Natural killer cell (primary cell): Measurements from ENCODE around the gene COL4A1. TPM values are rescaled to one million over a fixed set of nuclear protein-coding genes. Genes with fewer than 3 reads are reported as not detected.

Experiments used
- ATAC-seq, 3 donors: fragments of 150-1000 bp in 2 of 3; fragments of 200-7000 bp in 1 of 3; cut with Tn5 transposase; 1 replicate in 1 of 3; 2 replicates in 2 of 3; pipeline ENCODE4 v1.10.0; 2021; ENCODE audit warnings: mild to moderate bottlenecking in 2 of 3, moderate library complexity in 2 of 3
- DNase-seq, 2 donors: peaks; one replicate each; pipeline versions ENCODE4 v3.0.0 to v3.0.0-alpha.2; 2013 to 2021; ENCODE audit warnings: mixed read lengths in 1 of 2
- H3K27ac ChIP-seq: one replicate; pipeline ENCODE4 v1.5.1; 2013; ENCODE audit warnings: mild to moderate bottlenecking, low read length
- H3K27me3 ChIP-seq: one replicate; pipeline ENCODE4 v1.6.1; 2013; ENCODE audit warnings: low read length; ENCODE audit not compliant: control insufficient read depth, insufficient read depth
- H3K36me3 ChIP-seq: one replicate; pipeline ENCODE4 v1.6.1; 2013; ENCODE audit warnings: low read length; ENCODE audit not compliant: control insufficient read depth, insufficient read depth
- H3K4me1 ChIP-seq: one replicate; pipeline ENCODE4 v1.6.1; 2013; ENCODE audit warnings: low read length; ENCODE audit not compliant: control insufficient read depth, insufficient read depth
- H3K4me3 ChIP-seq: one replicate; pipeline ENCODE4 v1.5.1; 2013; ENCODE audit warnings: low read length
- H3K9me3 ChIP-seq: one replicate; pipeline ENCODE4 v1.6.1; 2013; ENCODE audit warnings: low read length; ENCODE audit not compliant: control insufficient read depth, insufficient read depth
- H3K27ac Mint-ChIP-seq, 2 donors: one replicate each; pipeline ENCODE4 v1.8.0; 2022; ENCODE audit warnings: mild to moderate bottlenecking in 2 of 2, mixed read lengths in 2 of 2, moderate library complexity in 1 of 2
- H3K27me3 Mint-ChIP-seq, 2 donors: one replicate each; pipeline ENCODE4 v1.8.0; 2022; ENCODE audit warnings: low read depth in 2 of 2, mixed read lengths in 2 of 2
- H3K36me3 Mint-ChIP-seq: one replicate; pipeline ENCODE4 v1.8.0; 2022; ENCODE audit warnings: mixed read lengths
- H3K4me1 Mint-ChIP-seq, 2 donors: one replicate each; pipeline ENCODE4 v1.8.0; 2022; ENCODE audit warnings: mixed read lengths in 2 of 2
- H3K4me3 Mint-ChIP-seq: one replicate; pipeline ENCODE4 v1.8.0; 2022; ENCODE audit warnings: mild to moderate bottlenecking, moderate library complexity, mixed read lengths
- H3K9me3 Mint-ChIP-seq, 2 donors: one replicate each; pipeline ENCODE4 v1.8.0; 2022; ENCODE audit warnings: mixed read lengths in 2 of 2
- CTCF ChIP-seq: fragments of 200-600 bp; IDR thresholded peaks from one replicate; pipeline ENCODE4 v1.8.0; 2022; ENCODE audit warnings: antibody characterized with exemption
- WGBS: methylation state at CpG from one replicate; pipeline ENCODE4 v1.1.7; 2013; ENCODE audit warnings: missing lambda C conversion rate; ENCODE audit not compliant: insufficient coverage; 5-methylcytosine and 5-hydroxymethylcytosine counted together
- intact Hi-C: fragments of 100-400 bp; cut with micrococcal nuclease; formaldehyde crosslinking; loops from one replicate; pipeline ENCODE4 v1.14.2; 2022
- total RNA-seq, 4 donors: library from RNA; stranded (reverse); fragments of 120-200 nt in 1 of 4; gene quantifications; one replicate each; pipeline versions ENCODE4 v1.2.3 to v1.2.4, GENCODE V29; 2013 to 2022

The COL4A1 gene
- total RNA-seq, 3 donors from 2014 or later (not counting 1 experiment from before 2014, with no cell fraction given), result not detected

GRCh38 chr13:110354123-110354627 is 47.2 kb upstream of the COL4A1 start:
- Mint-ChIP-seq H3K4me3 (no peak overlapping the region), H3K27ac (no peak overlapping the region), H3K27me3 (peaks cover 0 to 16% of the 10 kb centered on the region in 2 donors), H3K9me3 (no peaks in the 10 kb centered on the region), H3K36me3 (no peaks in the 10 kb centered on the region), H3K4me1 (no peaks in the 10 kb centered on the region)
- TF ChIP-seq CTCF, result no peak
- H3K27me3 ChIP-seq, result no peaks in the 10 kb centered on the region
- H3K4me1 ChIP-seq, result no peaks in the 10 kb centered on the region
- intact Hi-C loops, result no loop called here
- no peaks in the 10 kb centered on the region for H3K9me3 ChIP-seq
- no peak for DNase-seq
- 95% methylated on average over 4 of the region's 6 CpGs for WGBS
- no peak overlapping the region for H3K27ac ChIP-seq
- no peak overlapping the region for H3K4me3 ChIP-seq
- H3K36me3 ChIP-seq, result no peaks in the 10 kb centered on the region
- ATAC-seq, result no peak

GRCh38 chr13:110353339-110353977 is 46.5 kb upstream of the COL4A1 start:
- Histone ChIP-seq H3K36me3 (no peaks in the 10 kb centered on the region), H3K4me3 (no peak overlapping the region), H3K4me1 (no peaks in the 10 kb centered on the region), H3K9me3 (no peaks in the 10 kb centered on the region), H3K27me3 (no peaks in the 10 kb centered on the region), H3K27ac (no peak overlapping the region)
- intact Hi-C loops, result no loop called here
- no peaks in the 10 kb centered on the region for H3K4me1 Mint-ChIP-seq
- no peaks in the 10 kb centered on the region for H3K9me3 Mint-ChIP-seq
- TF ChIP-seq CTCF, result no peak
- H3K27ac Mint-ChIP-seq, result no peak overlapping the region
- no peaks in the 10 kb centered on the region for H3K36me3 Mint-ChIP-seq
- H3K27me3 Mint-ChIP-seq, result peaks cover 0 to 19% of the 10 kb centered on the region in 2 donors
- H3K4me3 Mint-ChIP-seq, result no peak overlapping the region
- DNase-seq (no peak), ATAC-seq (no peak)
- 92% methylated on average over 11 of the region's 13 CpGs for WGBS

- Histone ChIP-seq H3K27ac (no peak overlapping the region), H3K9me3 (no peaks in the 10 kb centered on the region), H3K4me1 (no peaks in the 10 kb centered on the region), H3K36me3 (no peaks in the 10 kb centered on the region), H3K4me3 (no peak overlapping the region), H3K27me3 (no peaks in the 10 kb centered on the region)
- Mint-ChIP-seq H3K36me3 (no peaks in the 10 kb centered on the region), H3K9me3 (no peaks in the 10 kb centered on the region), H3K27ac (no peak overlapping the region), H3K4me1 (no peaks in the 10 kb centered on the region), H3K27me3 (peaks cover 0 to 26% of the 10 kb centered on the region in 2 donors), H3K4me3 (no peak overlapping the region)
- TF ChIP-seq CTCF, result no peak
- 83% methylated on average over 8 of the region's 8 CpGs for WGBS
- no peak for ATAC-seq
- intact Hi-C loops, result no loop called here
- DNase-seq, result no peak
Observed at GRCh38 chr13:110352735-110353134, 45.8 kb upstream of the COL4A1 start.
